T-helper 9 cell (primary cell): Measurements from ENCODE around the gene COL10A1.
A peak's percentile ranks its signal among the peaks of the same experiment; 100 is the strongest.
"Not testable (repeated sequence)": the region's sequence is repeated elsewhere in the genome, so short reads cannot be mapped to it uniquely, and the experiment has no call there.

Source experiments
- DNase-seq: peaks from one replicate; pipeline ENCODE4 v3.0.0-alpha.2; 2020

The COL10A1 gene

GRCh38 chr6:116118608-116119007 lies 7.3 kb downstream of the COL10A1 start:
- DNase-seq: no peak

GRCh38 chr6:116115781-116116180 lies 10.2 kb downstream of the COL10A1 start:
- no peak for DNase-seq

DNA sequence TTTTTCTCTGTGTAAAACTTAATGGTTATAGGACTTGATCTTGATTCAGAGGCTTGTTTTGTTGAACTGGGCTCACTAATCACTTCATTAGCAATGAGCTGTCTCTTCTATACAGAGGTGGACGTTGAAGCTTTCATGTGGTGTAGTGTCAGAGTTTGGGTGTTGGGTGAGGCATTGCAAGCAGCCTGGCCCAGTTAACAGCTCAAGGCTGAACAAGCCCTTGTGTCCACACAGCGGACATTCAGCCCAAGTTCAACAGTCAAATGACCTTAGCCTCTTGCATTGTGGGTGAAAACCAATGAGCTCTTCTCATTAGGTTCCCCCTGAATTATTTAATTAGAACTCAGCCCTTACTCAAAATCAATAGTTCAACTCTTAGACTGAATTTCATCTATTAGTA lies 12.5 kb downstream of the COL10A1 start:
- no peak for DNase-seq

DNA sequence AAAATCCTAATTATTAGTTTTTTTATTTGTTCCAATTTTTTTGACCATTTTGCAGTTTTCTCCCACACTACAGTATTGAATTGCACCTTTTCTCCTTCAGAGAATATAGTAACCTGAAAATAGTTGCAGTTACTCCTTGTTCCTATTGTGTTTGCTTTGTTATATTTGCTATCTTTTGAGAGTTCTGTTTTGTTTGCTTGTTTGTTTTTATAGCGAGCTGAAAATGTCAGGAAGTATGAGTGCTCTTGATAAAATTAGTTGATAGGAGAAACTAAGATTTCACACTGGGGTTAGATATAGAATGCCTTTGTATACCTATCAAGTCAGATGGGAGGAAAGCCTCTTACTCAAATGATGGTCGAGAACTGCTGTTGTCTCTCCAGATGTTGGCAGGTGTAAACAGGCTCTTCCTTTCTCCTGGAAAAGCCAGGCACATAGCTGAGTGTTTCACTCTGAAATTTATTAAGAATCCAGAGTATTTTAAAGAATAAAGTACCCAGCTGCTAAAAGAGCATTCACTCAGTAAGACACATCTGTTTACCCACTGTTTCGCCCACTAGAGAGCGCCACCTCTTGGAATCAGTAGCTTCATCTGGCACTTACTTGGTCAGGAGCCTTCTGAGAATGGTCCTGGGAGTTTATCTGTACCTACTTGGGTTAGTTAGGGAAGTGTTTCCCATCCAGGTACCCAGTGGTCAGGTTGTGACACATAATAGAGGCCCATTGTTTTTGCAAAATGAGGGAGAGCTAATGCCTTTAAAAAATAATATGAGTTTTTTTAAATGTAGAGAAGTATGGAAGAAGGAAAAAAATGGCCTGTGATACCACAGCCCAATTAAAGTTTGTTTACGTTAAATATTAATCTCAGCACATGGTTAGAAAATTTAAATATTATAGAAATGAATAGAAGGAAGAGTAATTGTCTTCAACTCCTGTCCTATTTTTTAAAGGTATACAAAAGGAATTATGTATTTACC lies 14.1 kb downstream of the COL10A1 start:
- DNase-seq: no peak

DNA sequence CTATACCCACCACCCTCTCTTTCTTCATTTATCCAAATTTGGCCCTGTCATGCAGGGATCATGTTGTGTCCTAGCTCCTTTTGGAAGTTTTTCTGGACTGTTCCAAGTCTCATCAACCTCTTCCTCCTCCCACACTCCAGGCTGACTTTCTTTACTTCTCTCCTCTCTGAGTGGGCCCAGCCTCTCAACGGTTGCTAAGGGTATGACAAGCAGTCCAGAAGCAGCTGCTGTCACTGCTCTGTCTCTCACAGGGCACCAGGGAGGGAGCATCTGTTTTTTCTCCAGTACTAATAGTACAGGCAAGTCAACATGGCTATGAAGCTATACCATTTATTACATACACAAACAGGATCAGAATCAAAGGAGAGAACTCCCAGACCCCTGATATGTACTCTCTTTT lies 17.1 kb downstream of the COL10A1 start:
- DNase-seq: no peak

DNA sequence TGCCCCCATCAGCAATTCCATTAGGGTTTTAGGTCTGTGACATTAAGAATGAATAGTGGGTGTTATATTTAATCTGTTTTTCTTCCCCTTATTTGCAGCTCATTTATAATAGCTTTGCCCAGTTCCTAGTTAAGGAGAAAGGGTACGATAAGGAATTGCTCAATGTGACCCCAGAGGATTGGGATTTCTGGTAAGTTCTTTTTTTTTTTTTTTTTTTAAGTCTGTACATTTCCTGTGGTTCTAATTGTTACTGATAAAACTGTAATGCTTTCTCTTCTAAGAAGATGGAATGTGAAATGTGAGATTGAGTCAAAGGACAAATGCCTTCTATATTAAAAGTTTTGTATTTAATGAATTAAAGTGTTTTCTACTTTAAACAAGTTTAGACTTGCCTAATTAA lies 19.8 kb downstream of the COL10A1 start:
- DNase-seq: no peak

DNA sequence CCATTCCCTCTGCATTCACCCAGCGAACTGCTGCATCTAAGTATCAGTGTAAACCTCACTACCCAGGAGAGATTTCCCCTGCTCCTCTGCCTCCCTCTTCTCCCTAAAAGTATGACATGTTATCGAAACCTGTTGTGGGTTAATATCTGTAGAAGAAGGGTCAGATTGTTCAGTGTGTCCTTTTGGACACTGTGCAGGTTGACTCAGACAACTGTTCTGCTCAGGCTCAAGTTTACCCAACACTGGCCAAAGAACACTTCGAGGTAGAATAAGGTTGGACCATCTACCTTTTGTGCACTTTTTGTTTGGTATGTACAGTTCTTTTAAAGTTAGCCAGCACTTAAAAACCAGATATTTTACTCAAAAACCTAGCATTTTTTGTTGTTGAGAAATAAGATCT lies 20.7 kb downstream of the COL10A1 start:
- no peak for DNase-seq

GRCh38 chr6:116104636-116105035 lies 21.3 kb downstream of the COL10A1 start:
- no peak for DNase-seq

DNA sequence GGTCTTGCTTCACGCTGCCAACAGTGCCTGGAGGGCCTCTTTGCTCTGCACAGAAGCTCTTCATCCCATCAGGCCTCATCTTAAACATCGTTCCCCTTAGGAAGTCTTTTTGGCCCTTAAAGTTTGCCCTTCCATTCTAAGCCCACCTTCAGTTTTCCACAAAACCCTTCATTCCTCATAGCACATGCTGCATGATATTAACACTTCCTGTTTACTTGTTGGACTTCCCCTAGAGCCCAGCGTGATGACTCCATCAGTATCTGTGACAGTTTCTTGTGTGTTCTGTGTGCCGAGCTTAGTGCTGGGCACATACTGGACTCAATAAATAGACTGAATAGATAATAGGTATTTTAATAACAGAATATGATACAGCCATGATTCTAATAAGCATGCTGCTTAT lies 23.1 kb downstream of the COL10A1 start:
- DNase-seq: no peak

GRCh38 chr6:116101790-116102189 lies 24.1 kb downstream of the COL10A1 start:
- no peak for DNase-seq

GRCh38 chr6:116101302-116101718 lies 24.6 kb downstream of the COL10A1 start:
- no peak for DNase-seq

GRCh38 chr6:116100419-116101301 lies 25.3 kb downstream of the COL10A1 start, which contains the start of gene NT5DC1:
TSS of gene NT5DC1 (plus strand) at chr6:116100853. CDS start at chr6:116100931, 78 bp downstream.
- DNase-seq: peak; percentile 74

DNA sequence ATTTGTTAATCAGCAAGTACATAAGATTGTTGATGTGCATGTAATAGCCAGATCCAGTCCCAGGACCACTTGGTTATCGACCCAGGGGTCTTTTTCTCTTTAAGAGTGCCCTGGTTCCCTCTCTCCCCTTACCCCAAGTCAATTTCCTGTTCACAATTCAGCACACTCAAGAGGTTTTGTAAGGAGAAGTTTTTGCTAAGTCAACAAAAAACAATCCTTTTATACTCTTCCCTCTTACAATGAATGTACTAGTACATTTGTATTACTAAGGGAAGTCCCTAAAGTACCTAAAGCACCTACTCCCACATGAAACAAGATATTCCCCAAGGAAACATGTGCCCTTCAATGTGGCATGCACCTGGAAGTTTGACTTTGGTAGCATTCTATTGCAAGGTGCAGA lies 26.9 kb downstream of the COL10A1 start:
- no peak for DNase-seq

DNA sequence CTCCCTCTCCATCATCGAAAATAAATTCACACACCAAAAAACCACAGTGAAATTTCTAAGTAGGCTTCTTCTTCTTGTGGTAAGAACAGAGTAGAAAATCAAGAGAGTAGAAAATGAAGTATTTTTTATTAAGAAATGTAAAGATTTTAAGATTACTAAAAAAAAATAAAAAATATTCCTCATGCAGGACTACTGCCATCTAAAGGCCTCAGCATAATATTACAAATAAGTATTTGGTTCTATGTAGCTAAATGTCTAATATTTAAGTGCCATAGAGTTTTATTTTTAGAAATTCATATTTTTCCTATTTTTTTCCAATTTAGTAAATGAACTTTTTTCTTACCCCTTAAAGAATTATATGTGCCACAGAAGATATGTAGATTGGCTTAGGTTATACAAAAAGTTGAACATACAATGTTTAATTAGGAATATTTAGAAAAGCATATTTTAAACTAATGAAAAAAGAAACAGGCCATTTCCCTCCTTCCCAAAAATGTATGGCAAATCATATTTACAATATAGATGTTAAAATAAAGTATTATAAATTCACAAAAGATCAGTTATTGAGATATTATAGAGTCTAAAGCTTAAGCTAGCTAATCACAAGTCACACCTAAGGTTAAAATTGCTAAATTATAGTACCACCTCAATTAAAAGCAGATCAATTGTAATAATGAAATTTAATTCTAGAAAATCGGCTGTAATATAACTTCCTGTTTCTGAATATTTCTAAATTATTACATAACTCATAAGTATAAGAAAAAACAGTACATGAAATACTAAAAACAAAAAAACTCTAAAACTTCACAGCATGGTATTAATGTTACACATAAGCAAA lies 28.7 kb downstream of the COL10A1 start:
- no peak for DNase-seq

GRCh38 chr6:116096048-116096759 lies 29.7 kb downstream of the COL10A1 start:
- DNase-seq: not testable (repeated sequence)

- DNase-seq: no peak
Observed at GRCh38 chr6:116094041-116094440, 31.9 kb downstream of the COL10A1 start.

- DNase-seq: no peak
Observed at GRCh38 chr6:116090251-116090650, 35.7 kb downstream of the COL10A1 start.

- DNase-seq: no peak
Observed at GRCh38 chr6:116088946-116089345, 37.0 kb downstream of the COL10A1 start.

DNA sequence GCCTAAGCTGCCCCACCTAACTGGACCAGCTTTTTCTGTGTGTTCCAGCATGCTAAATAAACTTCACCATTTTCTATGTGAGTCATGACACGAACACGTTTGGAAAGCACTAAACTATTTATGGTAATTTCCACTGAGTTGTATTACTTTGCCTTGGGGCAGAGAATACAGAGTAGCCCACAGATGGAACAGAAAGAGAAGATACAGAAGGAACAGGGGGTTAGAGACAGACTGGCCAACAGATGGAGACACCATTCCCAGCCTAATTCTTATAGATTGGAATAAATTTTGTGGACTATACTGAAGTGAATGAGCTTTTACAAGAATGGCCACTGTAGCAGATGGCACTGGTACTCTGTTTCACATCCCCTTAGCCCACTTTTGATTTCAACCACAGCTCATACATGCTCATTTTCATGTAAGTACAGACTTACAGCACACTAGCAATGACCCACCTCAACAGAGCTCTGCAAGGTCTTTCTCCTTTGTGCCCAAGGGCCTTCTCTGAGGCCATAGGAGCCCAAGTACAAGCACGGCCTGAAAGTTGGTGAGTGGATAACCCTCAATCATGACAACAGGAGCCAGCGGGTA lies 38.4 kb downstream of the COL10A1 start:
- no peak for DNase-seq

GRCh38 chr6:116084284-116084683 lies 41.6 kb downstream of the COL10A1 start:
- no peak for DNase-seq

- no peak for DNase-seq
Observed at GRCh38 chr6:116083052-116083451, 42.9 kb downstream of the COL10A1 start.
